ENCODE results near the gene MOCOS. TPM values are rescaled to one million over a fixed set of nuclear protein-coding genes. Genes with fewer than 3 reads are reported as not detected.

The MOCOS gene
- total and polyA plus RNA-seq, 2 of the 8 experiments (the other 6 are each of a cell fraction or from before 2014, with no cell fraction given) = 4.7 to 5.8 TPM

DNA sequence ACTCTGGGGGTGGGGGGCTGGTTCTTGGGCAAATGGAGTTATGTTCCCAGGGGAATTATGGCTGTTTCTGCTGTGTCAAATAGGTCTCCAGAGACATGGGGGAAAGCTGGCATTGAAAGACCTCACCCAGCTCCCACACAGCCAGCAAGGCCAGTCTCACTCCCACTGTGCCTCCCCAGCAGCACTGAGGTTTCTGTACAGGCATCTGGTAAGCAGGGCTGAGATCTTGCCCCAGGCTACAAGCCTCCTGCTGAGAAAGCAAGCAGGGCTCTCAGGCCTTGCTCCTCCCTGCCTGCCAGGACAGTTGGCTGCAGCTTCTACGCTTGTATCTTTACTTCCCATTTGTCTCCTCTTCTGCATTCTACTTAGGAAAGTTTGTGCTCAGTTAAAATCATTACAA, 59.7 kb downstream of the MOCOS start (continued):
- TF ChIP-seq, protein P1, sequence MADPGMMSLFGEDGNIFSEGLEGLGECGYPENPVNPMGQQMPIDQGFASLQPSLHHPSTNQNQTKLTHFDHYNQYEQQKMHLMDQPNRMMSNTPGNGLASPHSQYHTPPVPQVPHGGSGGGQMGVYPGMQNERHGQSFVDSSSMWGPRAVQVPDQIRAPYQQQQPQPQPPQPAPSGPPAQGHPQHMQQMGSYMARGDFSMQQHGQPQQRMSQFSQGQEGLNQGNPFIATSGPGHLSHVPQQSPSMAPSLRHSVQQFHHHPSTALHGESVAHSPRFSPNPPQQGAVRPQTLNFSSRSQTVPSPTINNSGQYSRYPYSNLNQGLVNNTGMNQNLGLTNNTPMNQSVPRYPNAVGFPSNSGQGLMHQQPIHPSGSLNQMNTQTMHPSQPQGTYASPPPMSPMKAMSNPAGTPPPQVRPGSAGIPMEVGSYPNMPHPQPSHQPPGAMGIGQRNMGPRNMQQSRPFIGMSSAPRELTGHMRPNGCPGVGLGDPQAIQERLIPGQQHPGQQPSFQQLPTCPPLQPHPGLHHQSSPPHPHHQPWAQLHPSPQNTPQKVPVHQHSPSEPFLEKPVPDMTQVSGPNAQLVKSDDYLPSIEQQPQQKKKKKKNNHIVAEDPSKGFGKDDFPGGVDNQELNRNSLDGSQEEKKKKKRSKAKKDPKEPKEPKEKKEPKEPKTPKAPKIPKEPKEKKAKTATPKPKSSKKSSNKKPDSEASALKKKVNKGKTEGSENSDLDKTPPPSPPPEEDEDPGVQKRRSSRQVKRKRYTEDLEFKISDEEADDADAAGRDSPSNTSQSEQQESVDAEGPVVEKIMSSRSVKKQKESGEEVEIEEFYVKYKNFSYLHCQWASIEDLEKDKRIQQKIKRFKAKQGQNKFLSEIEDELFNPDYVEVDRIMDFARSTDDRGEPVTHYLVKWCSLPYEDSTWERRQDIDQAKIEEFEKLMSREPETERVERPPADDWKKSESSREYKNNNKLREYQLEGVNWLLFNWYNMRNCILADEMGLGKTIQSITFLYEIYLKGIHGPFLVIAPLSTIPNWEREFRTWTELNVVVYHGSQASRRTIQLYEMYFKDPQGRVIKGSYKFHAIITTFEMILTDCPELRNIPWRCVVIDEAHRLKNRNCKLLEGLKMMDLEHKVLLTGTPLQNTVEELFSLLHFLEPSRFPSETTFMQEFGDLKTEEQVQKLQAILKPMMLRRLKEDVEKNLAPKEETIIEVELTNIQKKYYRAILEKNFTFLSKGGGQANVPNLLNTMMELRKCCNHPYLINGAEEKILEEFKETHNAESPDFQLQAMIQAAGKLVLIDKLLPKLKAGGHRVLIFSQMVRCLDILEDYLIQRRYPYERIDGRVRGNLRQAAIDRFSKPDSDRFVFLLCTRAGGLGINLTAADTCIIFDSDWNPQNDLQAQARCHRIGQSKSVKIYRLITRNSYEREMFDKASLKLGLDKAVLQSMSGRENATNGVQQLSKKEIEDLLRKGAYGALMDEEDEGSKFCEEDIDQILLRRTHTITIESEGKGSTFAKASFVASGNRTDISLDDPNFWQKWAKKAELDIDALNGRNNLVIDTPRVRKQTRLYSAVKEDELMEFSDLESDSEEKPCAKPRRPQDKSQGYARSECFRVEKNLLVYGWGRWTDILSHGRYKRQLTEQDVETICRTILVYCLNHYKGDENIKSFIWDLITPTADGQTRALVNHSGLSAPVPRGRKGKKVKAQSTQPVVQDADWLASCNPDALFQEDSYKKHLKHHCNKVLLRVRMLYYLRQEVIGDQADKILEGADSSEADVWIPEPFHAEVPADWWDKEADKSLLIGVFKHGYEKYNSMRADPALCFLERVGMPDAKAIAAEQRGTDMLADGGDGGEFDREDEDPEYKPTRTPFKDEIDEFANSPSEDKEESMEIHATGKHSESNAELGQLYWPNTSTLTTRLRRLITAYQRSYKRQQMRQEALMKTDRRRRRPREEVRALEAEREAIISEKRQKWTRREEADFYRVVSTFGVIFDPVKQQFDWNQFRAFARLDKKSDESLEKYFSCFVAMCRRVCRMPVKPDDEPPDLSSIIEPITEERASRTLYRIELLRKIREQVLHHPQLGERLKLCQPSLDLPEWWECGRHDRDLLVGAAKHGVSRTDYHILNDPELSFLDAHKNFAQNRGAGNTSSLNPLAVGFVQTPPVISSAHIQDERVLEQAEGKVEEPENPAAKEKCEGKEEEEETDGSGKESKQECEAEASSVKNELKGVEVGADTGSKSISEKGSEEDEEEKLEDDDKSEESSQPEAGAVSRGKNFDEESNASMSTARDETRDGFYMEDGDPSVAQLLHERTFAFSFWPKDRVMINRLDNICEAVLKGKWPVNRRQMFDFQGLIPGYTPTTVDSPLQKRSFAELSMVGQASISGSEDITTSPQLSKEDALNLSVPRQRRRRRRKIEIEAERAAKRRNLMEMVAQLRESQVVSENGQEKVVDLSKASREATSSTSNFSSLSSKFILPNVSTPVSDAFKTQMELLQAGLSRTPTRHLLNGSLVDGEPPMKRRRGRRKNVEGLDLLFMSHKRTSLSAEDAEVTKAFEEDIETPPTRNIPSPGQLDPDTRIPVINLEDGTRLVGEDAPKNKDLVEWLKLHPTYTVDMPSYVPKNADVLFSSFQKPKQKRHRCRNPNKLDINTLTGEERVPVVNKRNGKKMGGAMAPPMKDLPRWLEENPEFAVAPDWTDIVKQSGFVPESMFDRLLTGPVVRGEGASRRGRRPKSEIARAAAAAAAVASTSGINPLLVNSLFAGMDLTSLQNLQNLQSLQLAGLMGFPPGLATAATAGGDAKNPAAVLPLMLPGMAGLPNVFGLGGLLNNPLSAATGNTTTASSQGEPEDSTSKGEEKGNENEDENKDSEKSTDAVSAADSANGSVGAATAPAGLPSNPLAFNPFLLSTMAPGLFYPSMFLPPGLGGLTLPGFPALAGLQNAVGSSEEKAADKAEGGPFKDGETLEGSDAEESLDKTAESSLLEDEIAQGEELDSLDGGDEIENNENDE (IDR thresholded peaks at IDR 0.05; ENCODE audit: insufficient replicate concordance, low read length) = no peak
- TF ChIP-seq RBBP5 (IDR thresholded peaks at IDR 0.05; ENCODE audit: borderline replicate concordance, low read depth, low read length) (no peak), RNF2 (IDR thresholded peaks at IDR 0.05; ENCODE audit: borderline replicate concordance, low read depth, low read length, missing control alignments, poor library complexity, severe bottlenecking) (no peak), SUZ12 (IDR thresholded peaks at IDR 0.05; ENCODE audit: low read length) (no peak), EGR1 (IDR thresholded peaks at IDR 0.05; ENCODE audit: borderline replicate concordance, low read depth, low read length) (no peak), BCL11A (IDR thresholded peaks at IDR 0.05; ENCODE audit: low read depth in 2 of 2, low read length in 2 of 2) (no peak), RXRA (IDR thresholded peaks at IDR 0.05; ENCODE audit: insufficient read depth, low read depth, low read length) (no peak)
- TF ChIP-seq, protein P2, sequence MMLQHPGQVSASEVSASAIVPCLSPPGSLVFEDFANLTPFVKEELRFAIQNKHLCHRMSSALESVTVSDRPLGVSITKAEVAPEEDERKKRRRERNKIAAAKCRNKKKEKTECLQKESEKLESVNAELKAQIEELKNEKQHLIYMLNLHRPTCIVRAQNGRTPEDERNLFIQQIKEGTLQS (IDR thresholded peaks at IDR 0.05; ENCODE audit: insufficient read depth, low read depth, low read length) = no peak

All from H1 (cell line).